ENCODE results near the gene CCDC63.

The CCDC63 gene

DNA sequence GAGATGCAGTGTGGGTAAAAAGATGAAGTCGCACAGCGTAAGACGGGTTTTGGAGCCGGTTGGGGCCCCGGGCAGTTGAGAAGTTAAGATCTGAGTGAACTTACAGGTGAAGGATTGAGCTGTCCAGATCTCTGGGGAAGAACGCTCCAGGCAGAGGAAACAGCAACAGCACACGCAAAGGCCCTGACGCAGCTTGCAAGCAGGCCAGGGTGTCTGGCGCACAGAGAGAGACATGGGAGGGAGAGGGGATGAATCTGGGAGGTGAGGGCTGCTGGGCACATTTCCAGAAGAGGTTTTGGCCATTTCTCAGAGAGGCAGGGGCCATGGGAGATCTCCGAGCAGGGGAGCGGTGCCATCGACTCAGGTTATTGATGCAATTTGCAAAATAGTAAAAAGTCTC lies 42.6 kb downstream of the CCDC63 start:
- H3K4me3 ChIP-seq (ENCODE audit: low read length) = no peak overlapping the region
- no peak for TF ChIP-seq CTCF (conservative IDR thresholded peaks at IDR 0.05; ENCODE audit: low read length)
- DNase-seq (ENCODE audit: low read depth) = no peak

- no peak for DNase-seq (ENCODE audit: low read depth)
- TF ChIP-seq CTCF (conservative IDR thresholded peaks at IDR 0.05; ENCODE audit: low read length) = no peak
- H3K4me3 ChIP-seq (ENCODE audit: low read length) = no peak overlapping the region
Observed at GRCh38 chr12:110893956-110894355, 47.2 kb downstream of the CCDC63 start.

DNA sequence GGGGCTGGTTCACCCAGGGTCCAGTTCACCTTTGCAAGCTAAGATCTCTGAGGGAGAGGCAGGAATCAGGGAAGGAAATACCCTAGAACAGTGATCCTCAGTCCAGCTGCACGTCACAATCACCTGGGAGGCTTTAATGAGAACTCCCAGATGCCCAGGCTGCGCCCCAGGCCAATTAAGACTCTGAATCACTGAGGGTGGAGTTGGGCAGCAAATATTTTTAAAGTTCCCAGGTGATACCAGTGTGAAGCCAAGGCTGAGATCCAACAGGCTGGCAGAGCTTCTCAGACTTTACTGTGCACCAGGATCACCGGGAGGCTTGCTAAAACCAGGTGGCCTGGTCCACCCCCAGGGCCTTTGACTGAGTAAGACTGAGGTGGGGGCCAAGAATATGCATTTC lies 49.8 kb downstream of the CCDC63 start:
- H3K4me3 ChIP-seq (ENCODE audit: low read length) = no peak overlapping the region
- no peak for DNase-seq (ENCODE audit: low read depth)
- TF ChIP-seq CTCF (conservative IDR thresholded peaks at IDR 0.05; ENCODE audit: low read length) = no peak

DNA sequence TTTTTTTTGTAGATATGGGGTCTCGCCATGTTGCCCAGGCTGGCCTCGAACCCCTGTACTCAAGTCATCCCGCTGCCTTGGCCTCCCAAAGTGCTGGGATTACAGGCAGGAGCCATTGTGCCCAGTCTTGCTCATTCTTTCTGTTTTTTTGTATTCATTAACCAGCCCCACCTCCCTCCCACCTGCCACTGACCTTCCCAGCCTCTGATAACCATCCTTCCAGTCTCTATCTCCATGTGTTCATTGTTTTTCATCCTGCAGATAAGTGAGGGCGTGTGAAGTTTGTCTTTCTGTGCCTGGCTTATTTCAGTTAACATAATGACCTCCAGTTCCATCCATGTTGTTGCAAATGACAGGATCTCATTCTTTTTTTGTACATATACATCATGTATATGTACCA lies 54.6 kb downstream of the CCDC63 start:
- TF ChIP-seq CTCF (conservative IDR thresholded peaks at IDR 0.05; ENCODE audit: low read length) = no peak
- H3K4me3 ChIP-seq (ENCODE audit: low read length) = no peak overlapping the region
- DNase-seq (ENCODE audit: low read depth) = no peak

GRCh38 chr12:110903511-110903910 lies 56.7 kb downstream of the CCDC63 start:
- H3K4me3 ChIP-seq (ENCODE audit: low read length) = no peak overlapping the region
- TF ChIP-seq CTCF (conservative IDR thresholded peaks at IDR 0.05; ENCODE audit: low read length) = no peak
- no peak for DNase-seq (ENCODE audit: low read depth)

DNA sequence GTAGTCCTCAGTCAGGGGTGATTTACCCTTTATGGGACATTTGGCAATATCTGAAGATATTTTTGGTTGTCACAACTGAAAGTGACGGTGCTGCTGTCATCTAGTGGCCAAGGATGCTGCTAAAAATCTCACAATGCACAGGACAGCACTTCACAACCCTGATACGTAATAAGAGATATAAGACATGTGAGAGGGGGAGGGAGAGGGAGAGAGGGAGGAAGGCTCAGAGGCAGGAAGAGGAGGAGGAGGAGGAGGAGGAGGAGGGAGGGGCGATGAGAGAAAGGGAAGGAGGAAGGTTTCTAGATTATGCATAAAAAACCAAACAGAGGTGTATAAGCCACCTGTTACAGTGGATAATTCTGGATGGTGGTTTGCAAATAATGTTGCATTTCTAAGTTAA lies 59.3 kb downstream of the CCDC63 start:
- DNase-seq (ENCODE audit: low read depth) = no peak
- no peak overlapping the region for H3K4me3 ChIP-seq (ENCODE audit: low read length)
- no peak for TF ChIP-seq CTCF (conservative IDR thresholded peaks at IDR 0.05; ENCODE audit: low read length)

DNA sequence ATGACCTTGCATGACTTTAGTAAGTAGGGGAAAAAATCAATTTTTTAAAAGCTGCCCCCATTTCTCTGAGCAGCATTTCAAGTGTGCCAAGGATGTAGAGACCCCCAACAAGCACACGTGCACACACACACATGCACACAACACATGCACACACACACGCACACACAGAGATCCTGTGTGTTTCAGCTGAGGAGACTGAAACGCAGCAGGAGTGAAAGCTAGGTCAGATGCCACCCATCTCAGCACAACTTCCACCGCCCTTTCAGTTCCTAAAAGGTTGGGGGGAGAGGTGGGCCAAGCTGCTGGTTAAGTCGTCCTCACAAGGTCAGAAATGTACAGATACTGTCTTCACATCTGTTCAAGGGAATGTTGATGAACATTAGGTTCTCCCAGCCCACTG lies 59.7 kb downstream of the CCDC63 start:
- TF ChIP-seq CTCF (conservative IDR thresholded peaks at IDR 0.05; ENCODE audit: low read length) = no peak
- DNase-seq (ENCODE audit: low read depth) = no peak
- no peak overlapping the region for H3K4me3 ChIP-seq (ENCODE audit: low read length)
